Urinary bladder (tissue), 2 donors: ENCODE measurements around the gene SMIM38. TPM values are rescaled to one million over a fixed set of nuclear protein-coding genes. Genes with fewer than 3 reads are reported as not detected.

Experiments
- polyA plus RNA-seq: library from polyadenylated mRNA; stranded (reverse); fragments of 200-250 nt; gene quantifications from one replicate; pipeline ENCODE4 v1.2.3, GENCODE V29; 2013
- total RNA-seq: library from RNA; depleted of rRNA; stranded (reverse); fragments of >200 nt; gene quantifications from one replicate; pipeline ENCODE4 v1.2.3, GENCODE V29; 2014
- donor health status: healthy.

Gene SMIM38
- total and polyA plus RNA-seq, 2 donors, result 0.46 to 0.90 TPM

Other genes starting within 250 kb of the SMIM38 start
- gene MRGPRD, start 174.9 kb upstream of the SMIM38 start, total RNA-seq, result not detected
- gene MRGPRD, start 174.9 kb upstream of the SMIM38 start, polyA plus RNA-seq, result 1.5 TPM
- 48.5 TPM for gene MRGPRF, start 142.7 kb upstream of the SMIM38 start, total RNA-seq
- 151 TPM for gene MRGPRF, start 142.7 kb upstream of the SMIM38 start, polyA plus RNA-seq
- 14.0 TPM for gene TPCN2, start 107.0 kb upstream of the SMIM38 start, total RNA-seq
- 14.4 TPM for gene TPCN2, start 107.0 kb upstream of the SMIM38 start, polyA plus RNA-seq
- gene MYEOV, start 138.2 kb downstream of the SMIM38 start, total RNA-seq, result not detected
- 0.13 TPM for gene MYEOV, start 138.2 kb downstream of the SMIM38 start, polyA plus RNA-seq